CD4-positive, alpha-beta T cell treated with Interferon gamma for 1 hour (primary cell): ENCODE data around the gene IGF1.

ENCODE experiments used
- DNase-seq: peaks from one replicate; pipeline ENCODE4 v3.0.0-alpha.2; 2020

Gene IGF1

DNA sequence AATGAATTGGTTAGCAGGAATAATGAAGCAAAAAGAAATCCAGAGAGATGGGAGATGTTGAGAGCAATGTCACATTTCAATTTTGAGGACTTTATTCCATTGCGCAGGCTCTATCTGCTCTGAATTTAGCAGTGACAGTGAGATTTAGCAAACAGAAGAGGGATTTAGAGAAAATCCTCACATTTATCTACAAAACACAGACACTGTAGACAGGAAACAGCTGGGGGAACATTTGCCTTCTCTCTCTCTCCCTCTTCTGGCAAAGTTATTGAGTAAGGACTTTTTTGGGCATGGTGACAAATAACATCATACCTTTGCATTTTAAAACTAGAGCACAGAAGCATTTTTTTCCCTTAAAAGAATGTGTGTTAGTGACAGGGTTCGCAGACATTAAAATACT lies at the start of gene IGF1:
Gene IGF1 (minus strand): TSS at position 158 of the 400 bp plus-strand sequence. CDS start 182 bp downstream, outside the sequence.
- no peak for DNase-seq

DNA sequence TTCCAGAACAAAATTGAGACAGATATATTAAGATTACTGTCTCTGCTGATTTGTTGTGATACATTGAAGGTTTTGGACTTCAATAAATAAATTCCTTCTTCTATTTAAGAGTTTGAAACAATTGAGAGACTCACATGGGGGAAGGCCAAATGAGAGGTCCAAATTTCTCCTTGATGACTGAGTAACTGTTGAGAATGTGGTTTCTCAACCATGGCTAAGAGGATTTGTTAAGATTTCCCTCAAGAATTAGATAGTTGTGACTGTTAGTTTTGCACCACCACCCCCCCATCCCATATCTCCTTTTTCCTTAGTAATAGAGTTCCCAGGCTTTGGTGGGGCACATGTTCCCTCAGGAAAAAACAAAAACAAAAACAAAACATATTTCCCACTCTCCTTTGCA lies 47.7 kb upstream of the IGF1 start:
- no peak for DNase-seq

DNA sequence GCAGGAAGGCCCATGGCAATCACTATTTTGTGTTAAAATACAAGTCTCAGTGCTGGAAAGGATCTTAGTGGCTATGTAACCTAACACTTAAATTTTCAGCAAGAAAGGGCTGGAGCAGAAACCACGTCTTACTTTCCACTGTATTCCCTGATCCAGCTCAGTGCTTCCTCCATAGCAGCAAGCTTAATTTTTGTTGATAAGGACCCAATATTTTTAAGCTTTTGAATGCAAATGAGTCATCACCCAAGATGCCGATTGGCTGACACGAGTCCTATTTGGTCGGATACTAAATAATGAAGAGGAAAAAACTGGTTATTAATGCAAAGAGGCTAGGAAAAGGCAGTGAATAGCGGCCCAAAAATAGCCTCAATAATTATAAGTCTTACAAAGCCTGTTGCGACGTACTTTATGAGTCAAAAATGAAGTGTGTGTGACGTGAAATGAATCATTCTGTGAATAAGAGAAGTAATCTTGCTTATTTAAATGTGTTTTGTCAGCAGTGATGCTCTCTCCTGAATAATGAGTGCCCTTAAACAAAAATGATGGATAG lies 46.9 kb upstream of the IGF1 start:
- DNase-seq: no peak

DNA sequence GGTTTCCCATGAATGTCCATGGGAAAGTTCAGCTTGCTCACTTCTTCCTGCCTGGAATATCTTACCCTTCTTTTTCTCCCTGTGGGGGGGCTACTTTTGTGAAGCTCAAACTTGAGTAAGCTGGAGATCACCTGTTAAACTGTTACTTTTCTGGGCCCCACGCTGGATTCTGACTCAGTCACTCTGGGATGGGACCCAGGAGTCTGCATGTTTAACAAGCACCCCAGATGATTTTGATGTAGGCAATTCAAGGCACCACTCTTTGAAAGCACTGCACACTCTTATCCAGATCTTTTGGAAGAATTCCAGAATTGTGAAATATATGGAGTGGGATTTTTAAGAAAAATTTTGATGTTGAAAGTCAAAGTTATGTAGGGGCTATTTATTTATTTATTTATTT lies 46.3 kb upstream of the IGF1 start:
- DNase-seq: no peak

DNA sequence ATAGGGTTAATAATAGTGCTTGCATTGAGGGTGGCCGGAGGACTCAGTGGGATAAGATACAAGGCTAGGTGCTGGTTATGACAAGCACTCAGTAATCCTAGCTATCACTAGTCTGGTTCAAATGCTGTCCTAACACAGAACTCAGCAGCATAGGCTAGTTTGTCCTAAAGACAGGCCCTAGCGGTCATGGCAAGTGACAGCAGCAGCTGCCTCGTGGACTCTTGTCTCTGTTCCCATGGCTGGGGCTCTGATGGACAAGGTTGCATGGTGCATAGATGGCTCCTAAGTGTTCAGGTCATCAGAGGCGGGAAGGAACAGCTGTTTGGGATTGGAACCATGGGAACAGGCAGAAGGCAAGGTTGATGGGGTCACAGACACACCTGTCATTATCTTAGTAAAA lies 42.4 kb upstream of the IGF1 start:
- no peak for DNase-seq

DNA sequence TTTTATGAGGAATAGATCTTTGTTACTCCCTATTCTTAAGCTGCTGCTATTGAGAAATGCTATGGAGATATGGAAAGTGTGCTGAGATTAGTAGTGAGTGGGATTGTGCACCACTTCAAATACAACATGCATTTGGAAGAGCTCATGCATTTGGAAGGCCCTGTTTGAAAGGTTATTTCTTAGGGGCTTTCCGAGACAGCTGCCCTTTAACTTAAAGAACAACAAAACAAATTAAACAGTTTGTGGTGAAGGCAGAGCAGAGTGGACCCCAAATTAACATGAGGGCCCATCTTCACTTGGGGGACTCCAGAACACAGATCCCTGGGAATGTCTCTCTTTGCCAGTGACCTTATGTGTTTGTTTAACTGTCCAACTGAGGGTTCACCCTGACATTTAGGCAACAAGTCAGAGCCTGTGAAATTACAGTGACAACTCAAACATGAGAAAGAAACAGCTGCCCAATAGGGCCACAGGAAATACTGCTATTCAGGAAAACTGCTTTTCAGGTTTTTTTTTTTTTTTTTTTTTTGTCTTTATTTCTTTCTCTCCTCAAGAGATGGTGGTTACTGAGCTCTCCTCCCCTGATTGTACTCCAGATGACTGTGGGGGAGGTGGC lies 41.4 kb upstream of the IGF1 start:
- DNase-seq: no peak

DNA sequence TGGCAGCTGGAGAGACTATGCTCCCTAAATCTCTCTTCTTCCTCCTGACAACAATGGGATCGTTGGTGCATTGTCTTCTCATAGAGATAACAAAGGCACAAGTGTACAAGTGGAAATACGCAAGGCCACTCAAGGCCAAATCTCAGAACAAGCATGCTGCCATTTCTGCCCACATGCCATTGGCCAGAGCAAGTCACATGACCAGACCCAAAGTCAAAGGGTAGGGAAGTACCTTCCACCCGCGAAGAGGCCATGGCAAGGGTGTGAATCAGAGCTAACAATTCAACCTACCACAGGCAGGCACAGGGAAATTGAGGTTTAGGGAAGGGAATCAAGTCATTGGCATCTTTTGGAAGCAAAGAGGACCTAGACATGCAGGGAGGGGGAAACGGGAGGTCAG lies 38.5 kb upstream of the IGF1 start:
- DNase-seq: no peak

DNA sequence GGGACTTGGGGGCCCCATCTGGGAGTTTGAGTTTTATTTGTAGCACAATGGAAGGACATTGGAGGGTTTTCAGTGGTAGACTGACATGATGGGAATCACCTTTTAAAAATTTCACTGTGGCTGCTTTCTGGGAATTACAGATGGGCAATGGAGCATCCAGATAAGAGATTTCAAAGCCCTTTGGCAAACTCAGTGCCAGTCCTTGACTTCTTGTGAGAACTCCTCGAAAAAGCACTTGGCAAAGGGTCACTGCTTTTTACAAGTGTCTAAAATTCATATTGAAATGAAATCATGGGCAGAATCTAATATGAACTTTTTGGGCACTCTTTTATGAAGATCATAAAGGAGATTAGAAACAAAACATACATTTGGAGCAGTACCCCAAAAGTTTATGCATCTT lies 34.3 kb upstream of the IGF1 start:
- DNase-seq: no peak

DNA sequence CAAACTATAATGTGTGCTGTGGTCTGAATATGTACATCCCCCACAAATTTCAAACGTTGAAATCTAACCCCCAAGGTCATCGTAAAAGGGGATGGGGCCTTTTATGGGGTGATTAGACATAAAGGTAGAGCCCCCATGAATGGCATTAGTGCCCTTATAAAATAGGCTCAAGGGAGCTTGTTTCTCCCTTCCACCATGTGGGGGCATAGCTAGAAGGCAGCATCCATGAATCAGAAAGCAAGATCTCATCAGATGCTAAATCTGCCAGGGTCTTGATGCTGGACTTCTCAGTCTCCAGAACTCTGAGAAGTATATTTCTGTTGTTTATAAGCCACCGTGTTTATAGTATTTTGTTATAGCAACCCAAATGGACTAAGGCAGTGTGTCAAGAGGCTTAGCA lies 33.4 kb upstream of the IGF1 start:
- DNase-seq: no peak

DNA sequence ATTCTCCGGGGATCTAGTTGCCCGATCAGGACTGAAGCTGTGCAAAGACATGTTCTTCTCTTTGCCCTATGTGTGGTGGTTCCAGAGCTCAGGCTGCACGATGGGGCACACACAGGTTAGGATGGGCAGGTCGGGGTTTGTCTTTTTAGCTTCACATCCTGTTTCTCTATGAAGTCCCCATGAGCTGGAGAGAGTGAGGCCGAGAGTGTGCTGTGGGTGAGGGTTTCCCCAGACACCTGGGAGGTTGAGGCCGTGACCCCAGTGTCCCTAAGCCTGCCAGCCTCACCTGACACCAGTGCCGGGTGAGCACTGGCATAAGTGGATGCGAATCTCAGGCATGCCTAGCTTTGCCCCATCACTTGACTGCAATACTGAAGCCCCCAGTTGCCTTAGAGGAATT lies 32.9 kb upstream of the IGF1 start:
- no peak for DNase-seq

DNA sequence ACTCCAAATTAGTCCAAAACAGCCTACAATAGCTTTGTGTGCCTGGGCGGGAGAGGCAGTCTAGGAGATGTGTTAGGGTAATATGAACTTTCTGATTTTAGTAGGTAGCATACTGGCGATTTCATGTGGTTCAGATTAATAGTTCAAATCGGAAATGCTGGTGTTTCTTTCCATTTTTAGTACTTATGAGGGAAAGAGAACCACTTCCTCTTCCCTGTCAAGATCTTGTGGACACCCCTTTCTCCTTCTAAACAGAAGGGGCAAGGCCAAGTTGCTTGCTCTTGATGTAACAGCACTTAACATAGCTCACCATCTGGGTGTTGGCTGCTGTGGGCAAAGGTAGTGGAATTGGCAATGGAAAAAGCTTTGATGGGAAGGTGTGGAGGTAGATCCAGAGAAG lies 32.2 kb upstream of the IGF1 start:
- no peak for DNase-seq

DNA sequence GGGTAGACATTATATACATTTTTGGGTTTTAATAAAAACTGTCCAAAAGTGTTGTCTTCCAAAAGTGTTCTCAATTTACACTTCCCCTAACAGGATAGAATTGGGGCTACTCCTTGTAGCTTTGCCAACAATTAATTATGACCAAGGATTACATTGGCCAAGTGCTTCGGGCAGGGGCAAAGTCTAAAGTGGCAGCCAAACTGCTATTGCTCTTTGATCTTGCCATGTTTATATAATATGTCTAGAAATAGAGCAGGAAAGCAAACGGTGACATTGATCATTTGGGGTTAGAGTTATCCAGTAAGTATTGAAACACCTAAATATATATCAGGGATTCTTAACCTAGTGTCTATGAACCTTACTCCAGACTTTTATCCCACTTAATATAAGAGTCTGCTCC lies 31.2 kb upstream of the IGF1 start:
- no peak for DNase-seq

DNA sequence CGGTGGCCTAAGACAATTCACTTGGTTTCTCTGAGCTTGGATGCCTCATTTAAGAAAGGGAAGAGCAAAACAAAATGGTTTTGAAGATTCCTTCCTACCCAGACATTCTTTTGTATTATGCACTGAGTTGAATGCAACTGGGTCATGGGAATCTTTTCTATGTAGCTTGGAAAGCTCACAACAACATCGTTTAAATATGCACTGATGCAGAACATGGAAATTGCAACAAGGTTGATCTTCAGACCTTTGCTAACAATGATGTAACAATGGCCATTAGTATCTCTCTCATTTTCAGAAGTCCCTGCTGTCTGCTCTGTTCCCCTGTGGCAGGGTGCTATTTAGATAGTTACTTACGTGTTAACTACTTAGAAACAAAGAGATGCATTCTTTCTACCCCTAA lies 30.1 kb upstream of the IGF1 start:
- no peak for DNase-seq

DNA sequence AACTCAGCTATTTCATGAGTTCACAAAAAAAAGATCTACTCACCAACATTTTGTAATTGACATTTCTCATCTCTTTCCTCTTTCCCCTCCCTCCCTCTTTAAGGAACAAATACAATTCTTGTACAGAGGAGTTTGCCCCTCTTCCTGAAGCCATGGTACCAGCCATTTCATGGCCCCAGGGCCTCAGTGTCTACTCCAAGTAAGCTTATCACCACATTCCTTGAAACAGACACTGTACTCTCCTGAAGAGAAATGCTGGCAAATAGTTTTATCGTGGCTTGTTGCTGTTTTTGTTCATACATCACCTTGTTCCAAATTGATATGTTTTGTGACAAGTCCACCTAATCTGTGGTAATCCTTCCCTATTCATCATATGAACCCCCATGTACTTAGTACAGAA lies 29.7 kb upstream of the IGF1 start:
- DNase-seq: no peak

DNA sequence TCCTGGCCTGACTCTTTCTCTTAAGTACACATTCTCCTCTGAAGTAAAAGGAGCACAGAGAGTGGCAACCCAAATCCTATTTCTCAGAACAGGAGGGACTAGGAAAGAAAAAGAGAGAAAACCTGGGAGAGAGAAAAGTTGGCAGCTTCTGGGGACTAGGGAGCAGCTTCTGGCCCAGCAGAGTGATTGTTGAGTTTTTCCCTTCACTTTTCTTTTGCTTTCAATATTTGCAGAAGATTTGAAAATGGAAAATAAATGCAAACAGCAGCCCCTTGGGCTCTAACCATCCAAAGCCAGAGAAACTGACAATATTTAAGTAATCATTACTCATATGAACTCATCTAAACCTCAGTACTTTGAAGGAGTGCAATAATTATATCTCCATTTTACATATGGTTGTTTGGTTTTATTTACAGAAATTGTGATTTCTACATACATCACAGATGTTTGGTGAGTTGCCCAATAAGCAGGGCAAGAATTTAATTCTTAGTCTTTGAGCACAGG lies 28.8 kb upstream of the IGF1 start:
- DNase-seq: no peak

DNA sequence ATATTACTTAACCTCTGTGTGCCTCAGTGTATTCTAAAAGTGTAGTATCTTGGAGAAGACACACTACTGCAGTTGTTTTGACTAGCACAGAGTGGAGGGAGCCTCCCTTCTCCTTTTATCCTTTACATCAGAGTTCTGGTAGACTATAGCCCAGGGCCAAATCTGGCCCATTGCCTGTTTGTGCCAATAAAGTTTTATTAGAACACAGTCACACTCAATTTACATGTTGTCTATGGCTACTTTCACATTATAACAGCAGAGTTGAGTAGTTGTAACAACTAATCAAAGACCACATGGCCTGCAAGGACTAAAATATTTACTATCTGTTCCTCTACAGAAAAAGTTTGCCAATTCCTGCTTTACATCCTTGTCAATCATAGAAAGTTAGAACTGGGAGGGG lies 27.7 kb upstream of the IGF1 start:
- DNase-seq: no peak

DNA sequence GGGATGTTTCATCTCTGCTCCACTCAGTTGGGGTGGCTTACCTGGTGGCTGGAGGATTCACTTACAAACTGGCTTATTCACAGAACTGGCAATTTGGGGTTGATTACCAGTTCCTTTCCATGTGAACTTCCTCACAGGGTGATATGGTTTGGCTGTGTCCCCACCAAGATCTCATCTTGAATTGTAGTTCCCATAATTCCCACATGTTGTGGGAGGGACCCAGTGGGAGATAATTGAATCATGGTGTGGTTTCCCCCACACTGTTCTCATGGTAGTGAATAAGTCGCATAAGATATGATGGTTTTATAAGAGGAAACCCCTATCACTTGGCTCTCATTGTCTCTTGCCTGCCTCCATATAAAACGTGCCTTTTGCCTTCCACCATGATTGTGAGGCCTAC lies 26.9 kb upstream of the IGF1 start:
- DNase-seq: no peak

DNA sequence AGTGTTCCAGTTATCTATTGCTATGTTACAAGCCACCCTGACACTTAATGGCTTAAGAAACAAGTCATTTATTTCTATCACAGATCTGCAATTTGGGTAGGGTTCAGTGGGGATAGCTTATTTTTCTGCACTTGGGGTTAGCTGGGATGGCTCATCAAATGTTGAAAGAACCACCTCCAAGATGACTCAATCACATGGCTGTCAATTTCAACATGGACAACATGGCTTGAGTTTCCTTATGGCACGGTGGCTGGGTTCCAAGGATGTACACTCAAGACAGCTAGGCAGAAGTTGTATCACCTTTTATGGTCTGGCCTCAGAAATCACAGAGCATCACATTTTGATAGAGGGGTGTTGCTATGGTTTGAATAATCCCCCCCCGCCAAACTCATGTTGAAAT lies 24.5 kb upstream of the IGF1 start:
- DNase-seq: no peak

DNA sequence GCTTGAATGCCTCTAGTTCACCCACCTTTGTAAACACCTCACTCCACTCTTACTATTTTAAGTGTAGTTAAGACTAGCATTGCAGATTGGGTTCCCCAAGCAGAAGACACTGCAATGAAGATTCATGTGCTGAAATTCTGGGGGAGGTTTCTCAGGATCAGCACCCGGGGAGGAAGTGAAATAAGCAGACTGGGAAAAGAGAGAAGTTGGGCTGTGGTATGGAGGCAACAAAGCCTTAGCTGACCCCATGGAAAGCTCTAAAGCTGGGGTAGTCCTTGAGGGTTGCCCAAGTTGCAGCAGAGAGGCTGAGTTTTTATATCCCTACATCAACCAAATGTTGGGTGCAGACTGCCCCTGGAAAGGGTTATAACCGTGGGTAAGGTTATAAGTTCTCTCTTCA lies 23.9 kb upstream of the IGF1 start:
- DNase-seq: no peak

DNA sequence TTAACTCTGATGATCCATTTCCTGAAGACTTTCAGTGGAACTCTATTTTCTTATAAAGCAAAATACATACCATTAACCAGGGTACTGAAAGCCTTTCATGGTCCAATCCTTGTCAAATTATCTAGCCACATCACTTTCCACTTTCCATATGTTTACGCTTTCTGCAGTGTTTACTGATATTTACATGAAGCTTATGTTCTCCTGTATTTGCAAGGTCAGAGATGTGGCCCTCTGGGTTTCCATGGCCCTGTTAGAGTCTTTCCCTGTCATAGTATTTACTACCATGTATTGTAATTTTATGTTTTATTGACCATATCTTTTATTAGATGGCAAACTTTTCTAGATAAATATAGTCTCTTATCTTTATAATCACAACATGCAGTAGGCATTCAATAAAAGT lies 23.5 kb upstream of the IGF1 start:
- DNase-seq: no peak

DNA sequence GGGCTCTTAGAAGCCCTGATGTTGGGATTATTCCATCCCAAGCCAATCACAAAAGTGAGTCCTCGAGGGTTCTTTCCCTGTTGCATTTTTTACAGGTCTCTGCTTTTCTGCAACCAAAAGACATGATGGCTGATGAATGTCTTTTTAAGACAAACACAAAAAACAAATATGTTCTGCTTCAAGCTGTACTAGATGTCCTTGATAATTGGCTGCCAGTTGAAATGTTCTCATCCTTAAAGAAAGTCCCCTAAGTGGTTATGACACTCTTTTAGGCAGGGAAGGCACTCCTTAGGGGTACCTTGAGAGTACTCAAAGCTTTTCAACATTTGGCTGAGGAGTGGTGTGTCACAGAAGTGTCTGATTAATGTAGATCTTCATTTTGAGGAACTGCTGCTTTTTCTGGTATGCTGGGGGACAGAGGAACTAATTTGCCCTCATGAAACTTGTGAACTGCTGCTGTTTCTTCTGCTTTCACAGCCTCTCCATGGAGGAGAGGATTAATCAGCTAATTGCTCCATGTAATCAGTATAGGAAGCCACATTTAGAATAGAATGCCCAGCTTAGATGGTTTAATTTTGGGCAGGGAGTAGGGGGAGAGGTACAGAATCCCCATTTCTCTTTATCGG lies 22.8 kb upstream of the IGF1 start:
- no peak for DNase-seq

DNA sequence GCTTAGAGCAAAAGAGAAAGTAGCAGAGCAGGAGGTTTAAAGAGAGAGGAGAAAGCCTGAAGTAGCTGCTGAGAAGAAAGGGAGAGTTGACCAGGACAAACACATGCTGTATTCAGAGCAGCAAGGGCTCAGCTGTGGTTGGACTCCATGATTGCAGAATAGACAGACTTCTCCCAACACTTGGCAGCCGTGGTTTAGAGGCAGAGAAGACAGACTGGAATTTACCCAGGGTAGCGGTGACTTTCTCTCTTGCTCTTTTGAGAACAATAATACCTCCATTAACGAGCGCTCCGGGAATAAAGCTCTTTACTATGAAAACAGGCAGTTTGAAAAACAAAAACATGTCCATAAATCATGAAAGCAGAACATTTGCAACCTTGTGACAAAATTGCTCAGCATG lies 21.4 kb upstream of the IGF1 start:
- DNase-seq: no peak

DNA sequence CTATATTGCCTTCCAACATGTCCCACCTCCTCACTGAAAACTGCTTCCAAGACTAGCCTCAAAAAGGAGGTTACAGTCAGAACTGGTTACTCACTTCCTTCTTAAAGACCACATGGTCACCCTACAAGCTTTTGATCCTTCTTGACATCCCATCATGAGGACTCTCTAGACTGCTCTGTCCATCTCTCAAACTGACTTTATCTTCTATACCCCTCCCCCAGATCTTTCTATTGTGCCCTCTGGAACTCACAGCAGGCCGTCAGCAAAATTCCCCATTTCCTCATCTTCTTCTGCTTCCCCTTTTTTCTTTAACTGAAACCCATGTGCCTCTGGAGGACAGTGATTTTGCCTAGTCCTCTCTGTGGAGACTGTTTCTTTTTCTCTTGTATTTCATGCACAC lies 18.1 kb upstream of the IGF1 start:
- peak; percentile 10 for DNase-seq

DNA sequence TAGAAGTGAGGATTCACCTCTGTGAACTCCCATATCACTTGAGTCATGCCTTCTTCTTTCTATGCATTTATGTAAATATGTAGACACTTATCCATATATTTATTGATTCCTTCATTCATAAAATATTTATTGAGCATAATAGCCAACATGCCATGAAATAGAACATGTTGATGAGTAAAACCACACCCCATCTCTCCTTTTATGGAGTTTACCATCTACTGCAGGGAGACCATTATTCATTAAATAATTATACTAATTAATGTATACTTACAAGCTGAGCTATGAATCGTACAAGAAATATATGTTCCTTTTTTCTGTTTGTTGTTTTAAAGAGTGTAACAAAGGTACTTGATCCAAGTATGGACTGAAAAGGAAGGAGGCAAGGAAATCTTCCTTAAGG lies 17.4 kb upstream of the IGF1 start:
- no peak for DNase-seq

DNA sequence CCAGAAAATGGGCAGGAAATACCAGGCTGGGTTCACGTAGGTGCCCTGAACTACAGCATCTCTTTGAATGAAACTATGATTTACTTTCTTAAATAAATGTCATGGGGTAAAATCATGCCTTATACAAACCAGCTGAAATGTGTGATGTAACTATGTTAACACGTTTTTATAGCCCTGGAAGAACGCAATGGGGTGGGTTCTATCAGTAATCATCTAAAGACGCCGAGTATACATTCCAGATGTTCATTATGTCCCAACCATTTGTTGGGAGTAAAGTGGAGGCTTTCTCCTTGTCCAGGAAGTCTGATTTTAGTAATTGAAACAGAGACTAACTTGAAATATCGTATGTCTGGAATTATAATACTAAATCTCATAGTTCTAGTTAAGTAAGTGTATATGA lies 16.2 kb upstream of the IGF1 start:
- no peak for DNase-seq
